GM21619 (cell line): ENCODE measurements around the gene MICALL2.

ENCODE experiments used
- ATAC-seq: cut with Tn5 transposase; IDR thresholded peaks from one replicate; pipeline ENCODE4 v1.9.1; 2021; ENCODE audit not compliant: unreplicated experiment

The MICALL2 gene

DNA sequence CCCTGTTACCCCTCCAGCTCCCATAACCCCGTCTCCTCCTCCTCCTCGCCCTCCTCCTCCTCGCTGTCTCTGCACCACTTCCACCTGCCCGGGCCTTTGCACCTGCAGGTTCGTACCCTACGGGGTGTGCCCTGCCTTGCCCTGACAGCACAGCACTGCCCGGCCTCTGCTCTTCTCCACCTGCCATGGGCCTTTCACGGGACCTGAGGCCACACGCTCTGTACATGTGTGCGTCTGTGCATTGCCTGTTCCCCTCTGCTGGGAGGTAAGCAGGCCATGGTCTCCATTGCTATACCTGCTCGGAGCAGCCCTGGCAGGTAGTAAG lies 40.0 kb downstream of the MICALL2 start:
- no peak for ATAC-seq

DNA sequence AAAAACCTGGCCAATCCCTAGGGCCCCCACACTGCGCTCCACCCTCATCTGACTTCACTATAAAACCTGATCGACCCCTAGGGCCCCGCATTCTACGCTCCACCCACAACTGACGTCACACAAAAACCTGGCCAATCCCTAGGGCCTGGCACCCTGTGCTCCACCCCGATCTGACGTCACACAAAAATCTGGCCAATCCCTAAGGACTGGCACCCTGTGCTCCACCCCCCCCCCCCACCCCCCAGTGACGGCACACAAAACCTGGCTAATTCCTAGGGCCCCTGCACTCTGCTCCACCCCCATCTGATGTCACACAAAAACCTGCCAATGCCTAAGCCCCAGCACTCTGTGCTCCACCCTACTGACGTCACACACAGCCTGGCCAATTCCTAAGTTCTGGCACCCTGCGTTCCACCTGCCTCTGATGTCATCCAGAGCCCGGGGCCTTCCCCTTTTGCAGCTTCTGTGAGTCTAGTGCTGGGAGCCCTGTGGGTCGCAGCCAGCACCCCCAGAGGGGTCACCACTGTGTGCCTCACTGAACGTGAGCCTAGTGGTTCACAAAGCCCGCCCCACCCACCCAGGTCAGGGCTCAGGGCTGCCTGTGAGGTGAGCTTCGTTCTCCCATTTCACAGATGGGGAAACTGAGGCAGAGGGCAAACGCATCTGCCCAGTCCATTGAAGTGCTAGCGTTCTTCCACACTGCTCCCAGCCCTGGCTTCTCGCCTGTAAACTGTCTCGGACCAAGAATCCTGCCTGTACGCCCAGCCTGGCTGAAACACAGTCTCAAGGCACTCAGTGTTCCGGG lies 40.6 kb downstream of the MICALL2 start:
- no peak for ATAC-seq

DNA sequence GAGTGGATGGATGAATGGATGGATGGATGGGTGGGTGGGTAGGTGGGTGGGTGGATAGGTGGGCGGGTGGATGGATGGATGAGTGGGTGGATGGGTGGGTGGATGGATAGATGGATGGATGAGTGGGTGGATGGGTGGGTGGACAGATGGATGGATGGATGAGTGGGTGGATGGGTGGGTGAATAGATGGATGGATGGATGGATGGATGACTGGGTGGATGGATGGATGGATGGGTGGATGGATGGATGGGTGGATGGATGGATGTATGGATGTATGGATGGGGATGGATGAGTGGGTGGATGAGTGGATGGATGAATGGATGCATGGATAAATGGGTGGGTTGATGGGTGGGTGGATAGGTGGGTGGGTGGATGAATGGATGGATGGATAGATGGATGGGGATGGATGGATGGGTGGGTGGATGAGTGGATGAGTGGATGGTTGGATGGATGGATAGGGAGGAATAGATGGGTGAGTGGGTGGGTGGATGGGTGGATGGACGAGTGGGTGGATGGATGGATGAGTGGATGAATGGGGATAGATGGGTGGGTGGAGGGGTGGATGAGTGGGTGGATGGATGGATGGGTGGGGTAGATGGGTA lies 43.8 kb downstream of the MICALL2 start:
- no peak for ATAC-seq

DNA sequence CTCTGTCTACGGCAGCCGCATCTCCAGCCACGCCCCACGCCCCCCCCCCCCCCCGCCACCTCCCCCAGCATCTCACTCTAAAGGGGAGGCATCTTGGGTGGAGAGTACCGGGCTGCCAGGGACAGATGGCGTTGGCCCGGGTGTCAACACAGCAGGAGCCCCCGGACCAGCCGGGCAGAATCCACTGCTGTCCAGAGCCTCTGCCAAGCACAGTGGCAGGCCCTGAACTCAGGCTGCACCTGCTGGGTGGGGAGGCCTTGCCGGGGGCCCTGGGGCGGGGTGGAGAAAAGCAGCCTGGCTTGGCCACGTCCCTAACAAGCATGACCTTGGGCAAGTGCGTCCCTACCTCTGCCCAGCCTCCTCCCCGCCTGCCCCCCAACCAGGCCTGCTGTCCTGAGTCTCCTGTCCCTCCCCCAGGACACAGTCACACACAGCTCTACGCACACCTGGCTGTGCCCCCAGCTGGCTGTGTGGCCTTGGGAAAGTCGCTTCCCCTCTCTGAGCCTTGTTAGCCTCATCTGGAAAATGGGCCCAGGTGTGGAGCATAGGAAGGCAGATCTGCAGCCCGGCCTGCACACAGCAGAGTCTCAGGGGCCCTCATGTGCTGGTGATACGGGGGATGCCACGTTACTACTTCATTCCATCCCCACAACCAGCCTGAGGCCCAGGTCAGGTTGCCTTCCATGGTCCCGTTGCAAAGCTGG lies 45.2 kb downstream of the MICALL2 start:
- no peak for ATAC-seq

DNA sequence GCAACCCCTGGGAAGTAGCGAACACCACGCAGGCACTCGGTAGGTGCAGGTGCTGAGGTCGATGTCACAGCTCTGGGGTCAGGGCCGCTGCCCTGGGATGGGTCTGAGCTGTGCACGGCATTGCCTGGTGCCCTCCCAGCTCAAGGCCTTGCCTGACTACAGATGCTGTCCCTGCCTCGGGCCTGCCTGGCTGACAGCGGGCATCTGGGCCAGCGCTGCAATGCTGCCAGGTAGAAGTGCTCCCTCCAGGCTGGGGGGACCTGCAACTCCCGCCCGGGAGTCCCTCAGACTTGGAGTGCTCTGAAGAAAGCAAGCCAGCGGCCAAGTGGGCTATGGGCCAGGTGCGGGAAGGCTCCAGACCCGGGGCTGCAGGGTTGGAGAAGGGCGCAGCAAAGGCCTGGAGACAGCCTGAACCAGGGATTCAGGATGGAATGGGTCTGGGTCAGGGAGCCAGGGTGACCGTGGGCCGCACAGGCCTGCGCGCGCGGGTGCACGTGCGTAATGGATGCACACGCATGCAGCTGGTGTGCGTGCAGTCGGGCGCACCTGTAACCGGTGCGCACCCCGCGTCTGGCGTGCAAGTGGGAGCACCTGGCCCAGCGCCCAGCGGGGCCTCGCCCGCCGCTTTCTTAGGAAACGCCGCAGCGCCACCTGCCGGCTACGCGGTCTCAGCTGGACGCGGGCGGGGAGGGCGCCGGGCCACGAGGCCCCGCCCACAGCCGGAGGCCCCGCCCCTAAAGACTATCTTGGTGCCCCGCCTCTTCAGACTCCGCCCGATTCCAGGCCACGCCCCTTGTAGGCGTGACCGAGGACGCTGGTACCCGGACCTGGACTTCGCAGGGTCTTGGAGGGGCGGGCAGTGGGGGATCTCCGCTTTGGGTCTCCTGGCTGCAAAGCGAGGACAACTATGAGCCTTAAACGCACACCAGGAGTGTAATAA lies 46.7 kb downstream of the MICALL2 start:
- ATAC-seq: no peak

DNA sequence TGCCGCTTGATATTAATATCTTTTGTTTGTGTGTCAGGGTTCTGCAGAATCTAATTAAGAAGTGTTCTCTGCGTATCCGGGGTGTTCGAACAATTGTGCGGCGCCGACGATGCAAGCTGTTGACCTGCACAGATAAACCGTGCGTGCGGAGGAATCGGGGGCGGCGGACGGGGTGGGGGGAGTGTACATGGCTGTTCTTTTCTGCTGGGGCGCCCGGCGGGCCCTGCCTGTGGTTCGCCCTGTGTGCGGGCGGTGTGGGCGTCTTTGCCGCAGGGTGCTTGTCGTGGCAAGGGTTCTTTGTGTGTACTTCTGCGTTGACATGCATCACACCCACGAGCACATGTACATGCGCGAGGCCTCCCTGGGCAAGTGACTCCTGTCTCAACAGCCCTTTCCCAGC lies 47.9 kb downstream of the MICALL2 start:
- ATAC-seq: no peak

DNA sequence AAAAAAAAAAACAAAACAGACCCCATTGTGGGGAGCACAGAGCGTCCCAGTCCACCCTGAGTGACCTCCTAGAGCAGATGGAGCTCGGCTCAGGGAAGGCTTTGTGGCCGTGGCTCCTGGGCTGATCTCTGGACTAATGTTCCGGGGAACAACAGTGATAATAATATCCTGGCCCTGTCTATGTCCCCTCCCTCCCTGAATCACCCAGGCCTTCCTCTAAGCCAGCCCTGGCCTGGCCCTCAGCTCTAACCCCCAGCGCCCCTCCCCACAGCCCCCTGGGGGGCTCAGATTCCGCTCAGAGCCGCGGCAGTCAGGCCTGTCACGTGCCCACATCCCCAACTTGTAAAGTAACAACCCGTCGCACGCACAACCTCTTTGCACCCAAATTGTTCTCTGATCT lies 48.3 kb downstream of the MICALL2 start:
- no peak for ATAC-seq

DNA sequence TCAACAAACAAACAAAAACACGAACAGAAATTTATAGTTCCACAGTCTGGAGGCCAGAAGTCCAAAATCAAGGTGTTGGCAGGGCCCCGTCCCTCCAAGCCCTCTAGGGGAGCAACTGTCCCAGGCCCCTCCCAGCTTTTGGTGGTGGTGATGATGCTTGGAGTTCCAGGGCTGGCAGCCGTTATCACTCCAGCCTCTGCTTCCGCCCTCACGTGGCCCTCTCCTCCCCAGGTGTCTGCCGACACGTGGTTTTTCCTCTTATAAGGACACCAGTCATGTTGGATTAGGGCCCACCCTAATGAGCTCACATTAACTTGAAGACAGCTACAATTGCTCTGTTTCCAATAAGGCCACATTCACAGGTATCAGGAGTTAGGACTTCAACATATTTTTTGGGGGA lies 49.7 kb downstream of the MICALL2 start:
- no peak for ATAC-seq

DNA sequence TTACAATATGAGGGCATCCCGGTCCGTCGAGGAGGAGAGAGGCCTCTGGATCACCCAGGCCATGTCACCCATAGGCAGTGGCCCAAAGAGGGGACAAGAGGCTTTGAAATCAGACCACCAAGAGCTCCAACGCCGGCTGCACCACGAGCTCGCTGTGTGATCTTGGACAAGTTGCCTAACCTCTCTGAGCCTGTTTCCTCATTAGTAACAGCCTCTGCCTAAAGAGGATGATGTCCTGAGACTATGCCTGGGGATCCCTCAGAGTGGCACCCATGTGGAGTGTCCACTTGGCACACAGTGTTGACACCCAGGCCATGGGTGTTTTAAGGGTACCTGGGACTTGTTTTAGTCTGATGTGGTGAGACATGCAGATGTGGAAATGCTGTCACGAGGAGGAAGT lies 50.8 kb downstream of the MICALL2 start:
- no peak for ATAC-seq

DNA sequence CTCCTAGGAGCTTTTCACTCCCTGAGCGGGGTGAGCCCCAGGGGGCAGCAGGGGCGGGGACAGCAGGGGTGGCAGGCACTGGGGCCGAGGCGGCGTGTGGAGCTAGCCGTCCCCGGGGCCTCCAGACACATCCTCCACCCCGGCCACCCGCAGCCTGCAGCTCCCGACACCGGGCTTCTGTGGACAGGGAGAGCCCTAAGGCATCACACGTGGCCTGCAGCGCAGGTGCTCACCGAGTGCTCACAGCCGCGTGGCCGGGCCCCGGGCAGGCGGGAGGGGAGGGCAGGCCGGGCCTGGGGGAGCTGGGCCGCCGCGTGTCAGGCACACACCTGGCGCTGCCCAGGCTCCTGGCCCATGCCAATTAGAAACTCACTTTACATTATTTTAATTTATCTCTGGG lies 51.4 kb downstream of the MICALL2 start:
- no peak for ATAC-seq

DNA sequence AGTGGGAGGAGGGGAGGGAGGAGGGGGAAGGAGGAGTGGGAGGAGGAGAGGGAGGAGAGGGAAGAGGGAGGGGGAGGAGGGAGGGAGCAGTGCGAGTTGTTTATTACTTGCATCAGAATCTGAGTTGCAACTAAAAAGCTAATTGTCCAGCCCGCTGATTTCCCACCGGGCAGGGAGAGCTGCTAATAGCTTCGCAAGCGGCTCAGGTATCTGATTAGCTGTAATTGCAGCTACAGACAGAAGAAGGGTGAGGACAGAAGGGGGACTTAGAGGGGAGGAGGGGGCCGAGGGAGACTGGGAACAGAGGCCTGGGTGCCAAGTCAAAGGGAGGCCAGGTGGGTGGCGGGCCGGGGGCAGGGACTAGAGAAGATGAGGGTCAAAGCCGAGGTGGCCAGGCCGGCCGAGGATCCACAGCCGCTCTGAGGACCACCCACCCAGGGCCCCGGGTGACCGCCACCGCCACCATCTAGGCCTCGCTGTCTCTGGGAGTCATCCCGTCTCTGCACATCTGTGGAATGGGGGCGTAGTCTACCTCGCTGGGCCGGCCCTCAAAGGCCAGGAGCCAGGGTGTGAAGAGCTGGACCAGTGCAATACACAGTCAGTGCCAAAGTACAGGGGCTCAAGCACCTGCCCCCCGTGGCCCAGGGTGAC lies 54.2 kb downstream of the MICALL2 start:
- no peak for ATAC-seq

DNA sequence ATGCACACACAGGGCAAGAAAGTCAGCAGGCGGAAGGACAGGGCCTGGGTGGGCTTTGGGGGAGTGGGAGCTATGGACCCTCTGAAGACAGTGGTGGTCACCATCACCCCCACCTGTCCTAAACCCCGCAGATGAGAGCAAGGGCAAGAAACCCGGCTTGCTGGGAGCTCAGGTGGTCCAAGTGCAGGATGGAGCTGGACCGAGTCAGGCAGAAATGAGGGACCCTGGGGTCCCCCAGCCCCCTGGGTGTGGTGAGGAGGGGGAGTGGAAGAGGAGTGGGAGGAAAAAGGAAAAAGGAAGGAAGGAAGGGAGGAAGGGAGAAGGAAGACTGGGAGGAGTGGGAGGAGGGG lies 54.8 kb downstream of the MICALL2 start:
- no peak for ATAC-seq

DNA sequence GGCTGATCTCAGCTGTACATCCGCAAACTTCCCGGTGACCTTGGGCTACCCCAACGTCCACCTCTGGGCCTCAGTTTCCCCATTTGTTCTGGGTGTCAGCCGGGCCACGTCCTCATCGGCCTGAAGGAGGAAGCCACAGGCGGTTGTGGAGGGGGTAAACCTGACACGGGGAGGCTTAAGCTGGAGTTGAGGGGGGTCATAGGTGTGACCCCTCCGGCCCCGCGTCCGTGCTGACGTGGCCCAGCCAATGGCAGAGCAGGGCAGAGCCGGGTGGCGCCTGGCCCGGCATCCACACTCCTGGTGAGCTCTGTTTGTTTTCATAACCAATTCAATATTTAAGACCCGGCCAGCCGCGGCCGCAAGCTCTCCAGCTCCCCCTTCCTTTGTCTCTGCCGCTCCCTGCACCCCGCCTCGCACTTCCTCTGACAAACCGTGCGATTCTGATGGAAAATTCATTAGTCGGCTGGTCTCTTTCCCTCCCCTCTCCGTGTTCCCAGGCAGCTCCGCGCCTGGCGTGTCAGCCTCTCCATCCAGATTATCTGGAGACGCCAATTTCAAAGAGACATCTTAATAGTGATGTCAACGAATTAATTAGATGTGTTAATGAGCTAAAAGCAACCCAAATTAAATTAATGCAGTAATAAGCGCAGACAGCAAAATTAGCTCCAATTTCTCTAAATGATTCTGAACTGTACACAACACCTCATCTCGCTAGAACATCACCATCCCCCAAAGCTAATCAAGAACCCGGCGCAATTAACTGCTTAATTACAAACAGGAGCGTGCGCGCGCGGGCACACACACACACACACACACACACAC lies 55.4 kb downstream of the MICALL2 start:
- ATAC-seq: no peak

DNA sequence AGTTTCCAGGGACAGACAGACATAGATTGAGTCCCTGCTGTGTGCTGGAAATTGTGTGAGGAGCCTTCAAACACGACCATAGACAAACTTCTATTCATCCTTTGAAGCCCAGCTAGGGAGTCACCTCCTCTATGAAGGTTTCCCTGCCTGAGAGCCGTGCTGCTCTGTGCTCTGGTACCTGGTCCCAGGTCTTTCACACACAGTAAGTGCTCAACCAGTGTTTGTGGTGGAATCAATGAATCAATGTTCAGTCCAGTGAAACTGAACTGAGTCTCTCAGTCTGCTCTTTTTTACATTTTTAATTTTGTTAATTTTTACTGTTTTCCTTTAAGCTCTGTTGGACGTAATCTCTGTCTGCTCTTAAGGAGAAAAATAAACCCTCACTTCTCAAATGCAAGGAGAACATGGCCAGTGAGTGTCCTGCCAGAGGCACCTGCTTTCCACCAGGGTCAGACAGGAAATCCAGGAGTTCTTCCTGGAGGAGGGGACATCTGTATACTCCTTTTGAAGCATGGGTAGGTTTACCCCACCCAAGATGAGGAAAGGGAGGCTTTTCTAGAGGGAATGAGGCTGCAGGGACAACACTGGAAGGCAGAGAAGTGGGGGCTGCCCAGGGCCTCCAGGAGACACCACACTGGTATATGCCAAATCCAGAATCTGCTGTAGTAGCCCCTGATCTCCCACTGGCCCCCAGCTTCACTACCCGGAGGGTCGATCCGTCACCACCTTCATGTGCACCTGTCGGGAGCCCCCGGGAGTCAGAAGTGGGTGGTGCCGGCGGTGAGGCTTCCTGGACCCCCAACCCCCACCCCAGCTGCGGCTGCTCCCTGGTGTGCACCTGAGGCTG lies 56.3 kb downstream of the MICALL2 start:
- ATAC-seq: no peak

DNA sequence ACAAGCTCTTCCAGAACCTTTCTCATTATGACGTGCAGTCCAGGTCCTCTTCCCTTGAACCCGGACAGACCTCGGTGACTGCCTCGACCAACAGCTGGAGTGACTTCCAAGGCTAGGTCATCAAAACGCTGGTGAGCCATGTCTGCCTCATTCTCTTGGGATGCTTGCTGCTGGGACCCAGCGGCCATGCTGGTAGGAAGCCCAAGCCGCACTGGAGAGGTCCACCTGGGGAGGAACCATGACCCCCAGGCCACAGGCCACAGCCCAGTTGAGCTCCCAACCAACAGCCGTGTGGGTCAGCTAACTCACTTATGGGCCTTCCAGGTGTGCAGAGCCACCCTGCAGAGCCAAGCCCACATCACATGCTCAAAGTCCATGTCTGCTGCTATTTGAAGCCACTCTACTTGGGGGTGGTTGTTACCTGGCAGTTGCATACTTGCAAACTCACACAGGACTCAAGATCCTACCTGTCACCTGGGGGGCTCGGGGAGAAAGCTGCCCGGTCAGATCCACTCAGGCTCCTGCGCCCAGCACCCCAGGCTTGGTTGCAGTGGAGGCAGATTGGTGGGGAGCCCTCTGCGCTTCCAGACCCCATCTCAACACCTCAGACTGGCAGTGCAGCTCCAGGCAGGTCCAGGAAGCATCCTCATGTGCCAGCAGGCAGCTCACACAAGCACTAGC lies 57.0 kb downstream of the MICALL2 start:
- ATAC-seq: no peak

DNA sequence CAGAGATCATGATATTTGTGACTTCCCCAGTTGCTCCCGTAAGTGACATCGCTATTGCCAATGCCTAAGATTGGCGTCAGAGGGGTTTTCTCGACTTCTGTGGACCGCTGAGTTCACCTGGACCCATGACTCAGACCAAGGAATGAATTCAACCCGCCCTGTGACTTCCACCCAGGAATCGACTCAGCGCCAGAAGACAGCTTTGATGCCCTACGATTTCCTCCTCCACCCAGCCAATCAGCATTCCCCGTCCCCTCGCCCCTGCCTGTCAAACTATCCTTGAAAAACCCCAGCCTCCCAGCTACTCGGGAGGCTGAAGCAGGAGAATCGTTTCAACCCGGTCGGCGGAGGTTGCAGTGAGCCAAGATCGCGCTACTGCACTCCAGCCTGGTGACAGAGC lies 58.3 kb downstream of the MICALL2 start:
- no peak for ATAC-seq

DNA sequence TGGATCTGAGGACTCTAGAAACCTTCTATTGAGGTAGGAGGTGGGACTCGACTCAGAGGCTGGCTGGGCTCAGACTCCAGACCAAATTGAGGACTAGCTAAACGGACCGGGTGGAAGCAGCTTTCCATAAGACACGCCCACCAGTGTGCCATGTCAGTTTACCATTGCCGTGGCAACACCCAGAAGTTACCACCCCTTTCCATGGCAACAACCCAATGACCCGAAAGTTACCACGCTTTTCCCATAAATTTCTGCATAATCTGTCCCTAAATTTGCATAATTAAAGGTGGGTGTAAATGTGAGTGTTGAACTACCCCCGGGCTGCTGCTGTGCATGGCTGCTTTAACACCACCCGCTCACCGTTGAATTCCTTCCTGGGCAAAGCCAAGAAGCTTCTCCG lies 58.9 kb downstream of the MICALL2 start:
- ATAC-seq: no peak

DNA sequence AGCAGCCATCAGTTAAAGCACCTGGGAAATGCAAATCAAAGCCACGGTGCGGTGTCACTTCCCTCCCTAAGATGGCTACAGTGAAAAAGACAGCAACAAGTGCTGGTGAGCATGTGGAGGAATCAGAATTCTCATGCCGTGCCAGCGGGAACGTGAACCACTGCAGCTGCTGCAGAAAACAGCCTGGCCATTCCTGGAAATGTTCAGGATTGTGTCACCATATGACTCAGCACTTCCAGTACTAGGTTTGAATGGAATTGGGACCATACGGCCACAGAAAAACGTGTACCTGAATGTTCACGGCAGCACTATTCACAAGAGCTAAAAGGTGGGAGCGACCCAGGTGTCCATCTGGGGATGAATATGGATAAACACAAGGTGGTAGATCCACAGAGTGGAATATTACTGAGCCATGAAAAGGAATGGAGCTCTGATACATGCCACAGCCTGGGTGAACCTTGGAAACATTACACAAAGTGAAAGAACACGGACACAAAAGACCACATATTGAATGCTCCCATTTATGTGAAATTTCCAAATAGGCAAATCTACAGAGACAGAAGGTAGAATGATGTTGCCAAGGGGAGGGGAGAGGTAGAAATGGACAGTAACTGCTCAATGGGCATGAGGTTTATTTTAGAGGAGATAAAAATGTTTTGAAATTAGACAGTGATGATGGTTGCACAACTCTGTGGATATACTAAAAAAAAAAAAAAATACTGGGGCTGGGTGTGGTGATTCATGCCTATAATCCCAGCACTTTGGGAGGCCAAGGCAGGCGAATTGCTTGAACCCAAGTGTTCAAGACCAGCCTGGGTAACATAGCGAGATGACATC lies 61.6 kb downstream of the MICALL2 start:
- ATAC-seq: no peak
